Spleen (tissue), 11 donors: ENCODE measurements around the gene NELFE. TPM values are rescaled to one million over a fixed set of nuclear protein-coding genes. Genes with fewer than 3 reads are reported as not detected.
"Not testable (repeated sequence)": the region's sequence is repeated elsewhere in the genome, so short reads cannot be mapped to it uniquely, and the experiment has no call there.

Source experiments
- DNase-seq: peaks from one replicate; pipeline ENCODE4 v3.0.0-alpha.2; 2020
- H3K27ac ChIP-seq, 8 donors: fragments of 200-600 bp; sonication (generic) in 7 of 8; 1 replicate in 4 of 8; 2 replicates in 4 of 8; pipeline versions ENCODE4 v1.5.0 to v1.8.0; 2016 to 2021; ENCODE audit warnings: inconsistent platforms in 4 of 8, mild to moderate bottlenecking in 4 of 8, moderate library complexity in 1 of 8
- H3K27me3 ChIP-seq, 7 donors: fragments of 200-600 bp; sonication (generic) in 6 of 7; replicated peaks in 1 of 7; 1 replicate in 4 of 7; 2 replicates in 3 of 7; pipeline versions ENCODE4 v1.5.0 to v1.8.0; 2016 to 2021; ENCODE audit warnings: inconsistent platforms in 3 of 7, mild to moderate bottlenecking in 1 of 7
- H3K36me3 ChIP-seq, 6 donors: fragments of 200-600 bp; sonication (generic) in 5 of 6; 1 replicate in 4 of 6; 2 replicates in 2 of 6; pipeline versions ENCODE4 v1.5.0 to v1.8.0; 2016 to 2021; ENCODE audit warnings: inconsistent platforms in 2 of 6
- H3K4me1 ChIP-seq, 6 donors: fragments of 200-600 bp; sonication (generic) in 5 of 6; 1 replicate in 3 of 6; 2 replicates in 3 of 6; pipeline versions ENCODE4 v1.5.0 to v1.8.0; 2016 to 2021; ENCODE audit warnings: inconsistent platforms in 3 of 6
- H3K4me3 ChIP-seq, 8 donors: fragments of 200-600 bp; sonication (generic) in 7 of 8; 1 replicate in 4 of 8; 2 replicates in 4 of 8; pipeline versions ENCODE4 v1.5.0 to v1.8.0; 2016 to 2021; ENCODE audit warnings: inconsistent platforms in 4 of 8, mild to moderate bottlenecking in 4 of 8, moderate library complexity in 2 of 8
- H3K9me3 ChIP-seq, 8 donors: fragments of 200-600 bp; sonication (generic) in 7 of 8; 1 replicate in 4 of 8; 2 replicates in 4 of 8; pipeline versions ENCODE4 v1.5.0 to v1.8.0; 2016 to 2021; ENCODE audit warnings: inconsistent platforms in 4 of 8
- POLR2A ChIP-seq, 3 donors: fragments of 450-650 bp; IDR thresholded peaks; one replicate each; pipeline ENCODE4 v1.5.1; 2017; ENCODE audit warnings: antibody characterized with exemption in 3 of 3, mild to moderate bottlenecking in 1 of 3
- POLR2AphosphoS5 ChIP-seq, 3 donors: sonication (generic); formaldehyde crosslinking; IDR thresholded peaks; one replicate each; pipeline ENCODE4 v1.5.1; 2017; ENCODE audit warnings: antibody characterized with exemption in 3 of 3
- WGBS, 5 donors: extraction: QIAGEN DNeasy Blood & Tissue Kit in 3 of 5; methylation state at CpG; one replicate each; pipeline versions ENCODE4 v1.1.5 to v1.1.7; 2013 to 2018; 5-methylcytosine and 5-hydroxymethylcytosine counted together
- intact Hi-C: fragments of 100-400 bp; cut with DNase I; formaldehyde crosslinking; loops from one replicate; pipeline ENCODE4 v1.15.0; 2023; ENCODE audit warnings: low total_unique reads
- polyA plus RNA-seq, 3 donors: library from polyadenylated mRNA; stranded (reverse); fragments of 200-250 nt; gene quantifications; one replicate each; pipeline ENCODE4 v1.2.1, GENCODE V29; 2013
- total RNA-seq, 7 donors: library from RNA; depleted of rRNA in 3 of 7; stranded (reverse); fragments of >200 nt in 3 of 7; fragmentation: NEBNext Ultra II Directional in 4 of 7; extraction: Animal tissue kit (Norgen Biotek cat#: 25700) in 4 of 7; gene quantifications; one replicate each; pipeline versions ENCODE4 v1.1.0 to v1.2.1, GENCODE V29; 2016 to 2021
- TF ChIP-seq, protein P1 (sequence below), 11 experiments: fragments of 200-600 bp in 7 of 11; fragments of 450-650 bp in 4 of 11; sonication (generic) in 4 of 11; IDR thresholded peaks in 8 of 11; conservative IDR thresholded peaks in 3 of 11; 1 replicate in 7 of 11; 2 replicates in 4 of 11; pipeline versions ENCODE4 v1.4.0 to v1.8.0; 2016 to 2021; ENCODE audit warnings: antibody characterized with exemption in 11 of 11, inconsistent platforms in 4 of 11, mild to moderate bottlenecking in 1 of 11
- donor health status: healthy with polysubstance abuse.
- donor health status: DM: no; HTN: no; CAD: no; lungs with moderate emphysema.
- donor health status: DM: no; HTN: no; CAD: no.
- donor health status: Bipolar disorder and iron deficiency.
- donor health status: healthy.
- donor health status: DM: no; HTN: no; CAD: no.
- donor health status: DM: yes; HTN: yes; CAD: no.

NELFE gene
- total and polyA plus RNA-seq, 10 donors: 35.0 to 50.7 (median 45.0) TPM

GRCh38 chr6:31933537-31933936 lies 25.2 kb downstream of the NELFE start:
- Histone ChIP-seq H3K27ac (no peak overlapping the region), H3K27me3 (no peaks in the 10 kb centered on the region), H3K36me3 (peaks cover 0 to 22% (median 0%) of the 10 kb centered on the region in 6 donors), H3K4me1 (peaks cover 0 to 13% (median 0%) of the 10 kb centered on the region in 6 donors), H3K9me3 (no peaks in the 10 kb centered on the region), H3K4me3 (no peak overlapping the region)
- no peak for TF ChIP-seq POLR2AphosphoS5 (IDR thresholded peaks at IDR 0.05)
- TF ChIP-seq, protein P1, sequence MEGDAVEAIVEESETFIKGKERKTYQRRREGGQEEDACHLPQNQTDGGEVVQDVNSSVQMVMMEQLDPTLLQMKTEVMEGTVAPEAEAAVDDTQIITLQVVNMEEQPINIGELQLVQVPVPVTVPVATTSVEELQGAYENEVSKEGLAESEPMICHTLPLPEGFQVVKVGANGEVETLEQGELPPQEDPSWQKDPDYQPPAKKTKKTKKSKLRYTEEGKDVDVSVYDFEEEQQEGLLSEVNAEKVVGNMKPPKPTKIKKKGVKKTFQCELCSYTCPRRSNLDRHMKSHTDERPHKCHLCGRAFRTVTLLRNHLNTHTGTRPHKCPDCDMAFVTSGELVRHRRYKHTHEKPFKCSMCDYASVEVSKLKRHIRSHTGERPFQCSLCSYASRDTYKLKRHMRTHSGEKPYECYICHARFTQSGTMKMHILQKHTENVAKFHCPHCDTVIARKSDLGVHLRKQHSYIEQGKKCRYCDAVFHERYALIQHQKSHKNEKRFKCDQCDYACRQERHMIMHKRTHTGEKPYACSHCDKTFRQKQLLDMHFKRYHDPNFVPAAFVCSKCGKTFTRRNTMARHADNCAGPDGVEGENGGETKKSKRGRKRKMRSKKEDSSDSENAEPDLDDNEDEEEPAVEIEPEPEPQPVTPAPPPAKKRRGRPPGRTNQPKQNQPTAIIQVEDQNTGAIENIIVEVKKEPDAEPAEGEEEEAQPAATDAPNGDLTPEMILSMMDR (IDR thresholded peaks at IDR 0.05 in 8 of 11, conservative IDR thresholded peaks at IDR 0.05 in 3 of 11): no peak
- no peak for TF ChIP-seq POLR2A (IDR thresholded peaks at IDR 0.05)
- 76 to 90% (median 89%) methylated on average over 5 to 19 of the region's 19 CpGs for WGBS, 5 donors
- intact Hi-C loops: no loop called here
- DNase-seq: peak; percentile 67

GRCh38 chr6:31932137-31932536 lies 26.6 kb downstream of the NELFE start:
- H3K9me3 ChIP-seq, H3K4me3 ChIP-seq, H3K27me3 ChIP-seq, H3K27ac ChIP-seq, intact Hi-C loops: not testable (repeated sequence)
- peak; percentile 13 for DNase-seq
- H3K4me1 ChIP-seq: peaks cover 0 to 22% (median 0%) of the 10 kb centered on the region in 6 donors
- H3K36me3 ChIP-seq: peaks cover 0 to 17% (median 0%) of the 10 kb centered on the region in 6 donors
- WGBS, 5 donors: 89 to 96% (median 93%) methylated on average over 2 to 32 of the region's 32 CpGs; no CpG with 5 or more reads in 1 of the 5 donors

DNA sequence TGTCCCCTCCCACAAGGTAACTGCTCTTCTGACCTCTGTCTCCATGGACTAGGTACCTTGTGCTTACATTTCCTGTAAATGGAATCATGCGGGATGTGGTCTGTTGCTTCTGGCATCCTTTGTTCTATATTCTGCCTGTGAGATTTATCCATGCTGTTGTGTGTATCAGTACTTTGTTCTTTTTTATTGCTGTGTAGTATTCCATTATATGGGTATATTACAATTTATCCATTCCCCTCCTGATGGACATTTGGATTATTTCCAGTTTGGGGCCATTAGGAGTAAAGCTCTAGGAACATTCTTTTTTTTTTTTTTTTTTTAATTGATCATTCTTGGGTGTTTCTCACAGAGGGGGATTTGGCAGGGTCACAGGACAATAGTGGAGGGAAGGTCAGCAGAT lies 27.8 kb downstream of the NELFE start:
- 83 to 97% (median 90%) methylated on average over 1 of the region's 1 CpG for WGBS, 5 donors

GRCh38 chr6:31928672-31928939 lies 30.2 kb downstream of the NELFE start:
- Histone ChIP-seq H3K9me3 (no peaks in the 10 kb centered on the region), H3K27me3 (no peaks in the 10 kb centered on the region), H3K36me3 (peaks cover 0 to 1% (median 0%) of the 10 kb centered on the region in 6 donors), H3K4me3 (peak overlapping the region in 4 of 8 donors; percentile 17 to 62 (median 30)), H3K27ac (peak overlapping the region in 3 of 8 donors; percentile 29 to 79 (median 69)), H3K4me1 (peaks cover 0 to 28% (median 0%) of the 10 kb centered on the region in 6 donors)
- 76 to 90% (median 88%) methylated on average over 8 to 9 of the region's 9 CpGs for WGBS, 5 donors
- DNase-seq: peak; percentile 20
- TF ChIP-seq POLR2AphosphoS5 (IDR thresholded peaks at IDR 0.05) (no peak), POLR2A (IDR thresholded peaks at IDR 0.05) (no peak)
- TF ChIP-seq, protein P1 (IDR thresholded peaks at IDR 0.05 in 8 of 11, conservative IDR thresholded peaks at IDR 0.05 in 3 of 11): no peak
- intact Hi-C loops: no loop called here

More for the DNA sequence above, 27.8 kb downstream of the NELFE start:
- no peak overlapping the region for H3K4me3 ChIP-seq
- H3K4me1 ChIP-seq: peaks cover 0 to 28% (median 0%) of the 10 kb centered on the region in 6 donors
- no peak overlapping the region for H3K27ac ChIP-seq
- DNase-seq: no peak
- H3K36me3 ChIP-seq: peaks cover 0 to 14% (median 0%) of the 10 kb centered on the region in 6 donors
- TF ChIP-seq POLR2A (IDR thresholded peaks at IDR 0.05) (no peak), POLR2AphosphoS5 (IDR thresholded peaks at IDR 0.05) (no peak)
- TF ChIP-seq, protein P1 (IDR thresholded peaks at IDR 0.05 in 8 of 11, conservative IDR thresholded peaks at IDR 0.05 in 3 of 11): no peak
- no peaks in the 10 kb centered on the region for H3K9me3 ChIP-seq
- intact Hi-C loops: no loop called here
- H3K27me3 ChIP-seq: no peaks in the 10 kb centered on the region
